GM12878 (cell line): ENCODE results near the gene NUP50. TPM values are rescaled to one million over a fixed set of nuclear protein-coding genes. Genes with fewer than 3 reads are reported as not detected.
A peak's percentile ranks its signal among the peaks of the same experiment; 100 is the strongest.

Experiments used
- ATAC-seq: fragments of 200-7000 bp; cut with Tn5 transposase; 3 replicates; pipeline ENCODE4 v1.9.1; 2020; ENCODE audit warnings: mild to moderate bottlenecking, moderate library complexity
- BruUV-seq: library from RNA; stranded (reverse); fragments of 400-500 nt; replicated peaks from 2 replicates; lab custom pipeline; 2021; lab: Mats Ljungman, UMichigan
- CTCF ChIA-PET: fragments of 300-600 bp; sonication (Branson Sonifier 250); formaldehyde crosslinking; extraction: SDS; loops from one replicate; lab custom pipeline; 2021; ENCODE audit warnings: inconsistent platforms; lab: Yijun Ruan, JAX
- POLR2A ChIA-PET: fragments of 350-600 bp; formaldehyde crosslinking; extraction: SDS; loops from one replicate; lab custom pipeline; 2021; ENCODE audit warnings: inconsistent platforms; lab: Charles Lee
- RAD21 ChIA-PET: fragments of 300-600 bp; sonication (Branson Sonifier 250); formaldehyde crosslinking; loops from one replicate; lab custom pipeline; 2023; ENCODE audit warnings: antibody characterized with exemption; ENCODE audit not compliant: unreplicated experiment; lab: Charles Lee
- SMC1A ChIA-PET: fragments of 300-600 bp; sonication (Branson Sonifier 250); formaldehyde crosslinking; loops from one replicate; lab custom pipeline; 2023; ENCODE audit not compliant: unreplicated experiment, uncharacterized antibody; lab: Charles Lee
- DNase-seq: peaks from one replicate; pipeline ENCODE4 v3.0.0-alpha.2; 2011; ENCODE audit warnings: low read depth, low spot score
- FAIRE-seq: peaks from 3 replicates; lab custom pipeline; 2011; peaks lifted over from hg19 to GRCh38; lab: Jason Lieb, UNC
- H2AFZ ChIP-seq: 2 replicates; pipeline ENCODE4 v1.6.0; 2011; ENCODE audit warnings: low read depth, low read length, control low read depth; ENCODE audit not compliant: control insufficient read depth
- H3K27ac ChIP-seq: 2 replicates; pipeline ENCODE4 v1.5.1; 2011; ENCODE audit warnings: control low read depth; ENCODE audit not compliant: control insufficient read depth, insufficient read depth
- H3K27me3 ChIP-seq, 2 experiments: replicated peaks in 1 of 2; 2 replicates each; pipeline versions ENCODE4 v1.6.0 to v1.6.1; 2011; ENCODE audit warnings: low read length in 1 of 2; ENCODE audit not compliant: control insufficient read depth in 2 of 2, insufficient read depth in 2 of 2
- H3K36me3 ChIP-seq, 2 experiments: 2 replicates each; pipeline ENCODE4 v1.5.1; 2011; ENCODE audit warnings: low read length in 1 of 2; ENCODE audit not compliant: control insufficient read depth in 2 of 2, insufficient read depth in 2 of 2
- H3K4me1 ChIP-seq: 2 replicates; pipeline ENCODE4 v1.6.1; 2011; ENCODE audit warnings: mild to moderate bottlenecking, low read length, moderate library complexity, mixed read lengths; ENCODE audit not compliant: control insufficient read depth, insufficient read depth
- H3K4me2 ChIP-seq: 2 replicates; pipeline ENCODE4 v1.6.0; 2011; ENCODE audit warnings: control low read depth; ENCODE audit not compliant: control insufficient read depth, insufficient read depth
- H3K4me3 ChIP-seq: fragments of 200-600 bp; sonication (generic); 2 replicates; pipeline ENCODE4 v1.5.1; 2016
- H3K79me2 ChIP-seq: 2 replicates; pipeline ENCODE4 v1.6.0; 2011; ENCODE audit warnings: low read length; ENCODE audit not compliant: control insufficient read depth, insufficient read depth
- H3K9ac ChIP-seq: 2 replicates; pipeline ENCODE4 v1.8.0; 2011; ENCODE audit warnings: low read length, control low read depth, mixed read lengths; ENCODE audit not compliant: control insufficient read depth, insufficient read depth
- H3K9me3 ChIP-seq: replicated peaks from 3 replicates; pipeline ENCODE4 v1.5.1; 2011; ENCODE audit warnings: mild to moderate bottlenecking, low read length; ENCODE audit not compliant: control insufficient read depth, insufficient read depth
- H4K20me1 ChIP-seq: 2 replicates; pipeline ENCODE4 v1.6.0; 2011; ENCODE audit not compliant: control insufficient read depth, insufficient read depth
- CREM ChIP-seq: IDR thresholded peaks from 2 replicates; pipeline ENCODE4 v1.6.1; 2014; ENCODE audit warnings: antibody characterized with exemption, low read depth
- IKZF2 ChIP-seq, 2 experiments: fragments of 450-650 bp; IDR thresholded peaks; 2 replicates each; pipeline ENCODE4 v1.6.1; 2017; ENCODE audit warnings: mild to moderate bottlenecking in 2 of 2, moderate library complexity in 2 of 2
- JUNB ChIP-seq: IDR thresholded peaks from 2 replicates; pipeline ENCODE4 v1.6.1; 2016; ENCODE audit warnings: antibody characterized with exemption, mild to moderate bottlenecking
- ZNF622 ChIP-seq: fragments of 450-650 bp; IDR thresholded peaks from 2 replicates; pipeline ENCODE4 v1.6.1; 2017; ENCODE audit warnings: mild to moderate bottlenecking, inconsistent platforms
- WGBS: methylation state at CpG from one replicate; pipeline ENCODE4 v1.1.6; 2016; ENCODE audit warnings: low lambda C conversion rate; ENCODE audit not compliant: insufficient replicate concordance, insufficient coverage; ENCODE audit errors: missing lambda C conversion rate; 5-methylcytosine and 5-hydroxymethylcytosine counted together
- in situ Hi-C: fragments of 300-500 bp; cut with MboI; formaldehyde crosslinking; loops from 9 replicates; pipeline ENCODE4 v1.14.3; 2018; ENCODE audit warnings: mixed read lengths
- intact Hi-C: fragments of 100-400 bp; cut with micrococcal nuclease; formaldehyde crosslinking; loops from one replicate; pipeline ENCODE4 v1.14.2; 2022; ENCODE audit not compliant: unreplicated experiment
- polyA plus RNA-seq, 11 experiments: library from polyadenylated mRNA; depleted of rRNA in 4 of 11; unstranded in 6 of 11; stranded (reverse) in 5 of 11; fragments of >200 nt; fragmentation: Nextera tagmentation in 4 of 11; fragmentation: Illumina TruSeq in 1 of 11; extraction: Ambion mirVana in 4 of 11; extraction: Trizol in 1 of 11; gene quantifications; 1 replicate in 1 of 11; 2 replicates in 10 of 11; pipeline versions ENCODE4 v1.2.1 to v1.2.3, GENCODE V29; 2011 to 2016; ENCODE audit warnings: inconsistent platforms in 2 of 11, missing spikeins in 2 of 11, low read depth in 1 of 11
- total RNA-seq, 4 experiments: library from RNA; depleted of rRNA in 3 of 4; stranded (reverse); fragments of >200 nt in 3 of 4; fragmentation: Illumina TruSeq in 1 of 4; extraction: Trizol in 1 of 4; gene quantifications; 2 replicates each; pipeline versions ENCODE4 v1.2.1 to v1.2.3, GENCODE V29; 2013 to 2021
- TF ChIP-seq, protein P1 (sequence below): fragments of 450-650 bp; IDR thresholded peaks from 2 replicates; pipeline ENCODE4 v1.6.1; 2016; ENCODE audit warnings: mild to moderate bottlenecking

The NUP50 gene
- total and polyA plus RNA-seq, 10 of the 15 experiments (the other 5 are each of a cell fraction or from before 2014, with no cell fraction given), result 36.8 to 125 (median 78.8) TPM

- peak overlapping the region; percentile 79 for H2AFZ ChIP-seq
- ChIA-PET RAD21 (no interaction called here), POLR2A (no interaction called here), SMC1A (interaction anchor here (1.7 kb wide), 1 partner anchor 36 kb away, joined by 4 read pairs; no protein-coding TSS in a partner anchor), CTCF (interaction anchor here (0.5 kb wide), 1 partner anchor 1426 kb away, joined by 3 read pairs; no protein-coding TSS in a partner anchor)
- peak overlapping the region; percentile 19; the same call in 1 of the 2 replicates for H3K9ac ChIP-seq
- no peaks in the 10 kb centered on the region for H4K20me1 ChIP-seq
- H3K79me2 ChIP-seq, result no peaks in the 10 kb centered on the region
- H3K9me3 ChIP-seq, result peaks cover 3% of the 10 kb centered on the region; the same call in 1 of the 3 replicates
- intact Hi-C loops (no loop called here), in situ Hi-C loops (no loop called here)
- ATAC-seq, result peak; percentile 38; the same call in 2 of the 3 replicates
- peak overlapping the region; percentile 70 for H3K4me2 ChIP-seq
- H3K4me3 ChIP-seq, result no peak overlapping the region
- H3K27me3 ChIP-seq, result no peaks in the 10 kb centered on the region
- no peak for TF ChIP-seq JUNB
- peak; percentile 34; the same call in 1 of the 2 replicates for TF ChIP-seq CREM
- BruUV-seq, result no TSS peak
- no peak for DNase-seq
- no peak for FAIRE-seq
- H3K27ac ChIP-seq, result peak overlapping the region; percentile 45
- peaks cover 0 to 2% of the 10 kb centered on the region in 2 experiments; a peak in 1 of 4 replicates for H3K36me3 ChIP-seq
- H3K4me1 ChIP-seq, result peaks cover 16% of the 10 kb centered on the region
- 49% methylated on average over 14 of the region's 14 CpGs for WGBS
Measured at GRCh38 chr22:45129703-45130524, 33.8 kb upstream of the NUP50 start.

DNA sequence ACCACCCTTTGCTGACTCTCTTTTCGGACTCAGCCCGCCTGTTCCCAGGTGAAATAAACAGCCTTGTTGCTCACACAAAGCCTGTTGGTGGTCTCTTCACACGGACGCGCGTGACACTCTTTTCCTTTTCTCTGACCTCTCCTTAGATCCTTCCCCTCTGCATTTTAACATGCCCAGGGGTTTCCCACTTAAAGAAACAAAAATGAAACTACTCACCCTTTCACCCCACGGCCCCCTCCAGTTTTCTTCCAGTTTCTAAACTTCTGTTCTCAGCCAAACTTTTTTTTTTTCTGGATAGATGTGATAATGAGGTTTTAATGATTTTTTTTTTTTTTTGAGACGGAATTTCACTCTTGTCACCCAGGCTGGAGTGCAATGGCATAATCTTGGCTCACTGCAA, 32.8 kb upstream of the NUP50 start:
- peaks cover 16% of the 10 kb centered on the region for H3K4me1 ChIP-seq
- no peak overlapping the region for H3K9ac ChIP-seq
- no peak for DNase-seq
- intact Hi-C loops (no loop called here), in situ Hi-C loops (no loop called here)
- POLR2A ChIA-PET, result interaction anchor here (0.8 kb wide), 1 partner anchor 9 kb away, joined by 3 read pairs; no protein-coding TSS in a partner anchor
- peak overlapping the region; percentile 44 for H3K4me2 ChIP-seq
- H3K9me3 ChIP-seq, result peaks cover 3% of the 10 kb centered on the region; the same call in 1 of the 3 replicates
- H3K79me2 ChIP-seq, result no peaks in the 10 kb centered on the region
- H2AFZ ChIP-seq, result no peak overlapping the region
- no TSS peak for BruUV-seq
- no peaks in the 10 kb centered on the region for H4K20me1 ChIP-seq
- ATAC-seq, result no peak
- no peak for FAIRE-seq
- SMC1A ChIA-PET, result interaction anchor here (1.7 kb wide), 1 partner anchor 35 kb away, joined by 4 read pairs; no protein-coding TSS in a partner anchor
- no peaks in the 10 kb centered on the region for H3K27me3 ChIP-seq
- peaks cover 0 to 2% of the 10 kb centered on the region in 2 experiments; a peak in 2 of 4 replicates for H3K36me3 ChIP-seq
- no peak overlapping the region; the same call in 1 of the 2 replicates for H3K27ac ChIP-seq
- no peak for TF ChIP-seq ZNF622
- TF ChIP-seq, protein P1, sequence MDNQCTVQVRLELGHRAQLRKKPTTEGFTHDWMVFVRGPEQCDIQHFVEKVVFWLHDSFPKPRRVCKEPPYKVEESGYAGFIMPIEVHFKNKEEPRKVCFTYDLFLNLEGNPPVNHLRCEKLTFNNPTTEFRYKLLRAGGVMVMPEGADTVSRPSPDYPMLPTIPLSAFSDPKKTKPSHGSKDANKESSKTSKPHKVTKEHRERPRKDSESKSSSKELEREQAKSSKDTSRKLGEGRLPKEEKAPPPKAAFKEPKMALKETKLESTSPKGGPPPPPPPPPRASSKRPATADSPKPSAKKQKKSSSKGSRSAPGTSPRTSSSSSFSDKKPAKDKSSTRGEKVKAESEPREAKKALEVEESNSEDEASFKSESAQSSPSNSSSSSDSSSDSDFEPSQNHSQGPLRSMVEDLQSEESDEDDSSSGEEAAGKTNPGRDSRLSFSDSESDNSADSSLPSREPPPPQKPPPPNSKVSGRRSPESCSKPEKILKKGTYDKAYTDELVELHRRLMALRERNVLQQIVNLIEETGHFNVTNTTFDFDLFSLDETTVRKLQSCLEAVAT, result peak; percentile 50; the same call in 1 of the 2 replicates
- 0 out of 4 replicates have a peak, but pooled peaks of 1 of the 2 experiments have one; percentile 11 for TF ChIP-seq IKZF2 (IDR thresholded peaks at IDR 0.05)
- 86% methylated on average over 8 of the region's 8 CpGs for WGBS
- RAD21 ChIA-PET, result no interaction called here
- CTCF ChIA-PET, result no interaction called here
- H3K4me3 ChIP-seq, result no peak overlapping the region
